Right renal pelvis (tissue), 4 donors: ENCODE measurements around the gene FAM221B. TPM values are rescaled to one million over a fixed set of nuclear protein-coding genes. Genes with fewer than 3 reads are reported as not detected.

Source experiments
- DNase-seq, 4 donors: peaks; one replicate each; pipeline ENCODE4 v3.0.0-alpha.2; 2013; ENCODE audit warnings: low read depth in 4 of 4, low spot score in 3 of 4, missing footprints in 1 of 4
- polyA plus RNA-seq, 4 donors: library from polyadenylated mRNA; unstranded; fragments of 120-200 nt; gene quantifications; one replicate each; pipeline ENCODE4 v1.2.1, GENCODE V29; 2013; ENCODE audit not compliant: insufficient read length in 4 of 4

The FAM221B gene
- polyA plus RNA-seq, 4 donors, result 0.10 to 0.16 (median 0.13) TPM; not detected in 1

GRCh38 chr9:35792826-35793225 lies 35.7 kb downstream of the FAM221B start:
- DNase-seq, result no peak

- no peak for DNase-seq
Measured at GRCh38 chr9:35792024-35792813, 36.3 kb downstream of the FAM221B start.

- DNase-seq, result peak in 1 of 4 donors; percentile 16
Measured at GRCh38 chr9:35791297-35791921, 37.1 kb downstream of the FAM221B start, which contains the start of gene NPR2. NPR2 (plus strand) TSS chr9:35791591; CDS start chr9:35792409, 818 bp downstream.

- DNase-seq, result peak; percentile 65 to 78 (median 75)
Measured at GRCh38 chr9:35790385-35791296, 37.9 kb downstream of the FAM221B start.

- DNase-seq, result no peak
Measured at GRCh38 chr9:35790025-35790384, 38.5 kb downstream of the FAM221B start.

GRCh38 chr9:35789541-35789940 lies 39.0 kb downstream of the FAM221B start:
- DNase-seq, result no peak

GRCh38 chr9:35783418-35783817 lies 45.1 kb downstream of the FAM221B start:
- no peak for DNase-seq

- DNase-seq, result no peak
Measured at GRCh38 chr9:35781066-35781465, 47.5 kb downstream of the FAM221B start.

GRCh38 chr9:35778496-35778895 lies 50.0 kb downstream of the FAM221B start:
- DNase-seq, result no peak

- DNase-seq, result no peak
Measured at GRCh38 chr9:35776018-35776417, 52.5 kb downstream of the FAM221B start.

GRCh38 chr9:35774907-35775635 lies 53.5 kb downstream of the FAM221B start:
- no peak for DNase-seq

GRCh38 chr9:35771943-35772342 lies 56.6 kb downstream of the FAM221B start:
- no peak for DNase-seq

GRCh38 chr9:35771534-35771933 lies 57.0 kb downstream of the FAM221B start:
- no peak for DNase-seq

- no peak for DNase-seq
Measured at GRCh38 chr9:35771075-35771433, 57.5 kb downstream of the FAM221B start.

GRCh38 chr9:35769763-35770162 lies 58.8 kb downstream of the FAM221B start:
- no peak for DNase-seq

- no peak for DNase-seq
Measured at GRCh38 chr9:35767458-35767857, 61.1 kb downstream of the FAM221B start.

GRCh38 chr9:35766997-35767396 lies 61.5 kb downstream of the FAM221B start:
- DNase-seq, result no peak
